HepG2 (cell line): Measurements from ENCODE around the gene ARL2. TPM values are rescaled to one million over a fixed set of nuclear protein-coding genes. Genes with fewer than 3 reads are reported as not detected.

ENCODE experiments used
- ASH2L ChIP-seq: fragments of 300-600, 200-600 bp; sonication (generic); IDR thresholded peaks from 2 replicates; pipeline ENCODE4 v1.7.0; 2017; ENCODE audit warnings: low read depth, mild to moderate bottlenecking, moderate library complexity, mixed read lengths, low read length; ENCODE audit not compliant: insufficient read length
- JARID2 ChIP-seq: sonication (generic); formaldehyde crosslinking; IDR thresholded peaks from 2 replicates; pipeline ENCODE4 v1.8.1; 2023; ENCODE audit warnings: missing genetic modification reagents, inconsistent platforms; ENCODE audit not compliant: insufficient replicate concordance
- KDM2A ChIP-seq: sonication (generic); formaldehyde crosslinking; IDR thresholded peaks from 2 replicates; pipeline ENCODE4 v1.4.0; 2020; ENCODE audit warnings: low read depth, missing genetic modification reagents, borderline replicate concordance
- RXRA ChIP-seq: sonication (generic); formaldehyde crosslinking; IDR thresholded peaks from 2 replicates; pipeline ENCODE4 v1.5.1; 2020; ENCODE audit warnings: missing genetic modification reagents
- SP140L ChIP-seq: sonication (generic); formaldehyde crosslinking; IDR thresholded peaks from 2 replicates; pipeline ENCODE4 v1.4.0; 2020; ENCODE audit warnings: missing genetic modification reagents, borderline replicate concordance
- STAT5B ChIP-seq: sonication (generic); formaldehyde crosslinking; IDR thresholded peaks from 2 replicates; pipeline ENCODE4 v1.4.0; 2020; ENCODE audit warnings: missing genetic modification reagents
- ZNF329 ChIP-seq: sonication (generic); formaldehyde crosslinking; IDR thresholded peaks from 2 replicates; pipeline ENCODE4 v1.9.0; 2021; ENCODE audit warnings: low read depth, mild to moderate bottlenecking, missing genetic modification reagents
- ZNF484 ChIP-seq: sonication (generic); formaldehyde crosslinking; IDR thresholded peaks from 2 replicates; pipeline ENCODE4 v1.5.1; 2020; ENCODE audit warnings: mild to moderate bottlenecking, low read depth, missing genetic modification reagents, borderline replicate concordance
- ZNF709 ChIP-seq: sonication (generic); formaldehyde crosslinking; IDR thresholded peaks from 2 replicates; pipeline ENCODE4 v1.5.0; 2020; ENCODE audit warnings: mild to moderate bottlenecking, missing genetic modification reagents
- polyA plus RNA-seq, 8 experiments: library from polyadenylated mRNA; depleted of rRNA in 3 of 8; stranded (reverse) in 7 of 8; unstranded in 1 of 8; fragments of >200 nt; fragmentation: Illumina TruSeq in 4 of 8; extraction: Trizol in 4 of 8; gene quantifications; 2 replicates each; pipeline versions ENCODE4 v1.2.1 to v1.2.3, GENCODE V29; 2011 to 2016; ENCODE audit warnings: low read depth in 4 of 8, missing spikeins in 1 of 8, mixed read lengths in 1 of 8; ENCODE audit not compliant: insufficient read depth in 1 of 8
- total RNA-seq, 5 experiments: library from RNA; depleted of rRNA; stranded (reverse); fragments of >200 nt; fragmentation: Illumina TruSeq; extraction: Trizol; gene quantifications; 2 replicates each; pipeline ENCODE4 v1.2.3, GENCODE V29; 2016; ENCODE audit warnings: low read depth in 1 of 5
- TF ChIP-seq, protein P1 (sequence below): sonication (generic); formaldehyde crosslinking; IDR thresholded peaks from 2 replicates; pipeline ENCODE4 v1.8.1; 2022; ENCODE audit warnings: mild to moderate bottlenecking, missing genetic modification reagents
- TF ChIP-seq, protein P2 (sequence below): IDR thresholded peaks from 2 replicates; pipeline ENCODE4 v1.6.1; 2016; ENCODE audit warnings: missing biosample characterization, missing genetic modification reagents, low read depth
- TF ChIP-seq, protein P3 (sequence below): sonication (generic); formaldehyde crosslinking; IDR thresholded peaks from 2 replicates; pipeline ENCODE4 v1.5.1; 2020; ENCODE audit warnings: mild to moderate bottlenecking, missing genetic modification reagents, moderate library complexity
- TF ChIP-seq, protein P4 (sequence below): sonication (generic); formaldehyde crosslinking; IDR thresholded peaks from 2 replicates; pipeline ENCODE4 v1.5.1; 2020; ENCODE audit warnings: mild to moderate bottlenecking, missing genetic modification reagents, moderate library complexity
- TF ChIP-seq, protein P5 (sequence below), 2 experiments: sonication (generic) in 1 of 2; formaldehyde crosslinking in 1 of 2; IDR thresholded peaks; 2 replicates each; pipeline versions ENCODE4 v1.4.0 to v1.6.1; 2016 to 2020; ENCODE audit warnings: borderline replicate concordance in 1 of 2, low read depth in 1 of 2, mild to moderate bottlenecking in 1 of 2, missing genetic modification reagents in 1 of 2

ARL2 gene
- total and polyA plus RNA-seq, 2 of the 13 experiments (the other 11 are each of a cell fraction or from before 2014, with no cell fraction given) = 82.9 to 84.4 TPM

DNA sequence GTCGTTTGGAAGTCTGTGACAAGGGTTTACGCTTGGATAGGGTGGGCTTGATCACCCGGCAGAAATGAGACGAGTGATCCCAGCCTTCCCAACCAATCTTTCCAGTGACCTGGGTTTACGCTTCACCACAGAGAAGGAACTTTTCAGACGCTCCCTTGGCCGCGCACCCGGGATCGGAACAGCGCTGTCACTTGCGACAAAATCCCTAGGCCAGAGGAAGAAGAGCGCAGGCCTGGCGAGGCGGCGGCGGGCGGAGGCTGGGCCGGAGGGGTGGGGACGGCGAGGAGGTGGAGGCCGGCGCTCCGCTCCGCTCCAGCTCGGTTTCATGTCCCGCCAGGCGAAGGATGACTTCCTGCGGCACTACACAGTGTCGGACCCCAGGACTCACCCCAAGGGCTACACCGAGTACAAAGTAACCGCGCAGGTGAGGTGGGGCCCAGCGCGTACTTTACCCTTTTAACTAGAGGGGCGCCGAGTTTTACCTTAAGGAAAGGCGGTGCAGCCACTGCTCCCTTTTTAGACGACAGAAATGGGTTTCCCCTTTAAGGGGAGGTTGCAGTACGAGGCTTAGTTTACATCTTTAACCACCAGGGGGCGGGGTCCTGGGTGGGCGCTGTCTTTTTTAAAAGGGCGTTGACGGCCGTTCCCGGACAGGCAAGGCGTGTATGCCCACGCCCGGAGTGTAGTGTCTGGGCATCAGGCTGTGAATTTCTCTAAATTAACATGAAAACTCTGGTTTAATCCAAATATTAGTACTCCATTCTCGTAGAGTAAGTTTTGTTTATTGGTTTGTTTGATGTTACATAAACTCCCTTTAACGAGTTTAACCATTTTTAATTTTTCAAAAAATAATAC lies 13.5 kb downstream of the ARL2 start, which contains the start of gene SNX15 (continued):
- TF ChIP-seq, protein P1, sequence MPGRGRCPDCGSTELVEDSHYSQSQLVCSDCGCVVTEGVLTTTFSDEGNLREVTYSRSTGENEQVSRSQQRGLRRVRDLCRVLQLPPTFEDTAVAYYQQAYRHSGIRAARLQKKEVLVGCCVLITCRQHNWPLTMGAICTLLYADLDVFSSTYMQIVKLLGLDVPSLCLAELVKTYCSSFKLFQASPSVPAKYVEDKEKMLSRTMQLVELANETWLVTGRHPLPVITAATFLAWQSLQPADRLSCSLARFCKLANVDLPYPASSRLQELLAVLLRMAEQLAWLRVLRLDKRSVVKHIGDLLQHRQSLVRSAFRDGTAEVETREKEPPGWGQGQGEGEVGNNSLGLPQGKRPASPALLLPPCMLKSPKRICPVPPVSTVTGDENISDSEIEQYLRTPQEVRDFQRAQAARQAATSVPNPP (CRISPR knock-in tag) = peak; percentile 64; the same call in 1 of the 2 replicates
- TF ChIP-seq SP140L (CRISPR knock-in tag) (no peak; the same call in 1 of the 2 replicates), RXRA (CRISPR knock-in tag) (peak; percentile 61), ASH2L (peak; percentile 98), ZNF484 (CRISPR knock-in tag) (no peak), STAT5B (no peak), ZNF329 (CRISPR knock-in tag) (no peak), JARID2 (CRISPR knock-in tag) (no peak), ZNF709 (CRISPR knock-in tag) (no peak), KDM2A (peak; percentile 95)
- TF ChIP-seq, protein P2, sequence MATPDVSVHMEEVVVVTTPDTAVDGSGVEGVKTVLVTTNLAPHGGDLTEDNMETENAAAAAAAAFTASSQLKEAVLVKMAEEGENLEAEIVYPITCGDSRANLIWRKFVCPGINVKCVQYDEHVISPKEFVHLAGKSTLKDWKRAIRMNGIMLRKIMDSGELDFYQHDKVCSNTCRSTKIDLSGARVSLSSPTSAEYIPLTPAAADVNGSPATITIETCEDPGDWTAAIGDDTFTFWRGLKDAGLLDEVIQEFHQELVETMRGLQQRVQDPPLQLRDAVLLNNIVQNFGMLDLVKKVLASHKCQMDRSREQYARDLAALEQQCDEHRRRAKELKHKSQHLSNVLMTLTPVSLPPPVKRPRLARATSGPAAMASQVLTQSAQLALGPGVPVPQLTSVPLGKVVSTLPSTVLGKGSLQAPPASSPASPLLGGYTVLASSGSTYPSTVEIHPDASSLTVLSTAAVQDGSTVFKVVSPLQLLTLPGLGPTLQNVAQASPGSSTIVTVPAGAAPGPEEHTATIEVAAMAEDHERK = no peak
- TF ChIP-seq, protein P3, sequence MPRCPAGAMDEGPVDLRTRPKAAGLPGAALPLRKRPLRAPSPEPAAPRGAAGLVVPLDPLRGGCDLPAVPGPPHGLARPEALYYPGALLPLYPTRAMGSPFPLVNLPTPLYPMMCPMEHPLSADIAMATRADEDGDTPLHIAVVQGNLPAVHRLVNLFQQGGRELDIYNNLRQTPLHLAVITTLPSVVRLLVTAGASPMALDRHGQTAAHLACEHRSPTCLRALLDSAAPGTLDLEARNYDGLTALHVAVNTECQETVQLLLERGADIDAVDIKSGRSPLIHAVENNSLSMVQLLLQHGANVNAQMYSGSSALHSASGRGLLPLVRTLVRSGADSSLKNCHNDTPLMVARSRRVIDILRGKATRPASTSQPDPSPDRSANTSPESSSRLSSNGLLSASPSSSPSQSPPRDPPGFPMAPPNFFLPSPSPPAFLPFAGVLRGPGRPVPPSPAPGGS (CRISPR knock-in tag) = peak; percentile 58; the same call in 1 of the 2 replicates
- TF ChIP-seq, protein P4, sequence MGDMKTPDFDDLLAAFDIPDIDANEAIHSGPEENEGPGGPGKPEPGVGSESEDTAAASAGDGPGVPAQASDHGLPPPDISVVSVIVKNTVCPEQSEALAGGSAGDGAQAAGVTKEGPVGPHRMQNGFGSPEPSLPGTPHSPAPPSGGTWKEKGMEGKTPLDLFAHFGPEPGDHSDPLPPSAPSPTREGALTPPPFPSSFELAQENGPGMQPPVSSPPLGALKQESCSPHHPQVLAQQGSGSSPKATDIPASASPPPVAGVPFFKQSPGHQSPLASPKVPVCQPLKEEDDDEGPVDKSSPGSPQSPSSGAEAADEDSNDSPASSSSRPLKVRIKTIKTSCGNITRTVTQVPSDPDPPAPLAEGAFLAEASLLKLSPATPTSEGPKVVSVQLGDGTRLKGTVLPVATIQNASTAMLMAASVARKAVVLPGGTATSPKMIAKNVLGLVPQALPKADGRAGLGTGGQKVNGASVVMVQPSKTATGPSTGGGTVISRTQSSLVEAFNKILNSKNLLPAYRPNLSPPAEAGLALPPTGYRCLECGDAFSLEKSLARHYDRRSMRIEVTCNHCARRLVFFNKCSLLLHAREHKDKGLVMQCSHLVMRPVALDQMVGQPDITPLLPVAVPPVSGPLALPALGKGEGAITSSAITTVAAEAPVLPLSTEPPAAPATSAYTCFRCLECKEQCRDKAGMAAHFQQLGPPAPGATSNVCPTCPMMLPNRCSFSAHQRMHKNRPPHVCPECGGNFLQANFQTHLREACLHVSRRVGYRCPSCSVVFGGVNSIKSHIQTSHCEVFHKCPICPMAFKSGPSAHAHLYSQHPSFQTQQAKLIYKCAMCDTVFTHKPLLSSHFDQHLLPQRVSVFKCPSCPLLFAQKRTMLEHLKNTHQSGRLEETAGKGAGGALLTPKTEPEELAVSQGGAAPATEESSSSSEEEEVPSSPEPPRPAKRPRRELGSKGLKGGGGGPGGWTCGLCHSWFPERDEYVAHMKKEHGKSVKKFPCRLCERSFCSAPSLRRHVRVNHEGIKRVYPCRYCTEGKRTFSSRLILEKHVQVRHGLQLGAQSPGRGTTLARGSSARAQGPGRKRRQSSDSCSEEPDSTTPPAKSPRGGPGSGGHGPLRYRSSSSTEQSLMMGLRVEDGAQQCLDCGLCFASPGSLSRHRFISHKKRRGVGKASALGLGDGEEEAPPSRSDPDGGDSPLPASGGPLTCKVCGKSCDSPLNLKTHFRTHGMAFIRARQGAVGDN (CRISPR knock-in tag) = peak; percentile 91
- TF ChIP-seq, protein P5, sequence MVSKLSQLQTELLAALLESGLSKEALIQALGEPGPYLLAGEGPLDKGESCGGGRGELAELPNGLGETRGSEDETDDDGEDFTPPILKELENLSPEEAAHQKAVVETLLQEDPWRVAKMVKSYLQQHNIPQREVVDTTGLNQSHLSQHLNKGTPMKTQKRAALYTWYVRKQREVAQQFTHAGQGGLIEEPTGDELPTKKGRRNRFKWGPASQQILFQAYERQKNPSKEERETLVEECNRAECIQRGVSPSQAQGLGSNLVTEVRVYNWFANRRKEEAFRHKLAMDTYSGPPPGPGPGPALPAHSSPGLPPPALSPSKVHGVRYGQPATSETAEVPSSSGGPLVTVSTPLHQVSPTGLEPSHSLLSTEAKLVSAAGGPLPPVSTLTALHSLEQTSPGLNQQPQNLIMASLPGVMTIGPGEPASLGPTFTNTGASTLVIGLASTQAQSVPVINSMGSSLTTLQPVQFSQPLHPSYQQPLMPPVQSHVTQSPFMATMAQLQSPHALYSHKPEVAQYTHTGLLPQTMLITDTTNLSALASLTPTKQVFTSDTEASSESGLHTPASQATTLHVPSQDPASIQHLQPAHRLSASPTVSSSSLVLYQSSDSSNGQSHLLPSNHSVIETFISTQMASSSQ (IDR thresholded peaks at IDR 0.05; ENCODE audit: low read depth) = 0 out of 2 replicates have a peak, but pooled peaks have one; percentile 53
- TF ChIP-seq, protein P5 (CRISPR knock-in tag; IDR thresholded peaks at IDR 0.05; ENCODE audit: borderline replicate concordance) = peak; percentile 43; the same call in 1 of the 2 replicates
